AG04449 (cell line): Measurements from ENCODE around the gene SETD5.

Source experiments
- CTCF ChIA-PET: fragments of 350-600 bp; formaldehyde crosslinking; extraction: SDS; loops from one replicate; lab custom pipeline; 2021; ENCODE audit warnings: antibody characterized with exemption; lab: Yijun Ruan, JAX
- POLR2A ChIA-PET: fragments of 400-600, 350-600 bp; formaldehyde crosslinking; extraction: SDS; loops from one replicate; lab custom pipeline; 2020; ENCODE audit warnings: antibody characterized with exemption, inconsistent platforms; lab: Yijun Ruan, JAX
- DNase-seq: peaks from one replicate; pipeline ENCODE4 v3.0.0-alpha.2; 2010; ENCODE audit warnings: low read depth, low spot score
- H3K4me3 ChIP-seq: 2 replicates; pipeline ENCODE4 v1.5.1; 2011; ENCODE audit warnings: low read depth, mild to moderate bottlenecking, control low read depth, low read length
- CTCF ChIP-seq: IDR thresholded peaks from one replicate; pipeline ENCODE4 v1.5.1; 2011; ENCODE audit warnings: mild to moderate bottlenecking, moderate library complexity, low read length, control low read depth, inconsistent platforms; ENCODE audit not compliant: insufficient read depth; ENCODE audit errors: missing control alignments

SETD5 gene

GRCh38 chr3:9409981-9410854, 12.8 kb downstream of the SETD5 start:
- ChIA-PET CTCF (interaction anchor here (1.5 to 1.8 kb wide), 2 partner anchors 11 to 14 kb away, joined by 3 to 4 read pairs; no protein-coding TSS in a partner anchor), POLR2A (interaction anchor here (1.0 kb wide), 1 partner anchor 14 kb away, joined by 5 read pairs; no protein-coding TSS in a partner anchor)
- no peak for DNase-seq
- no peak overlapping the region for H3K4me3 ChIP-seq
- TF ChIP-seq CTCF = no peak

GRCh38 chr3:9411302-9411701, 13.9 kb downstream of the SETD5 start:
- DNase-seq = no peak
- POLR2A ChIA-PET = no interaction called here
- no peak for TF ChIP-seq CTCF

GRCh38 chr3:9412293-9412692, 14.9 kb downstream of the SETD5 start:
- CTCF ChIA-PET = interaction anchor here (1.4 kb wide), 1 partner anchor 50 kb away, joined by 3 read pairs; no protein-coding TSS in a partner anchor

More at GRCh38 chr3:9411302-9411701, 13.9 kb downstream of the SETD5 start:
- CTCF ChIA-PET = interaction anchor here (1.8 kb wide), 1 partner anchor 12 kb away, joined by 3 read pairs; no protein-coding TSS in a partner anchor
- no peak overlapping the region for H3K4me3 ChIP-seq

GRCh38 chr3:9414826-9415225, 17.4 kb downstream of the SETD5 start:
- no peak for DNase-seq
- TF ChIP-seq CTCF = no peak
- no peak overlapping the region for H3K4me3 ChIP-seq
- POLR2A ChIA-PET = interaction anchor here (0.7 to 2.6 kb wide), 2 partner anchors 13 to 18 kb away, joined by 4 to 11 read pairs; partner anchors contain the start of gene SETD5
- CTCF ChIA-PET = interaction anchor here (1.9 kb wide), 1 partner anchor 12 kb away, joined by 8 read pairs; no protein-coding TSS in a partner anchor

More at GRCh38 chr3:9412293-9412692, 14.9 kb downstream of the SETD5 start:
- POLR2A ChIA-PET = no interaction called here
- DNase-seq = no peak
- H3K4me3 ChIP-seq = no peak overlapping the region
- no peak for TF ChIP-seq CTCF

GRCh38 chr3:9415485-9416138, 18.2 kb downstream of the SETD5 start:
- ChIA-PET POLR2A (interaction anchor here (0.7 to 2.6 kb wide), 3 partner anchors 14 to 19 kb away, joined by 4 to 11 read pairs (median 4); partner anchors contain the start of gene SETD5), CTCF (interaction anchor here (0.9 to 1.9 kb wide), 3 partner anchors 13 to 62 kb away, joined by 3 to 8 read pairs (median 5); no protein-coding TSS in a partner anchor)
- no peak overlapping the region for H3K4me3 ChIP-seq
- TF ChIP-seq CTCF = no peak
- no peak for DNase-seq
